Upper lobe of right lung (tissue), 1 donor: ENCODE data around the gene FGD5. TPM values are rescaled to one million over a fixed set of nuclear protein-coding genes. Genes with fewer than 3 reads are reported as not detected.

Experiments used
- ATAC-seq: fragments of 200-7000 bp; cut with Tn5 transposase; one replicate; pipeline ENCODE4 v1.9.1; 2020; ENCODE audit warnings: mild to moderate bottlenecking, moderate library complexity
- DNase-seq: peaks from one replicate; pipeline ENCODE4 v3.0.0-alpha.2; 2020
- H3K27ac ChIP-seq: fragments of 200-600 bp; one replicate; pipeline ENCODE4 v1.8.0; 2022
- H3K27me3 ChIP-seq: fragments of 200-600 bp; one replicate; pipeline ENCODE4 v1.8.0; 2022; ENCODE audit warnings: mild to moderate bottlenecking
- H3K36me3 ChIP-seq: fragments of 200-600 bp; one replicate; pipeline ENCODE4 v1.8.0; 2022
- H3K4me1 ChIP-seq: fragments of 200-600 bp; one replicate; pipeline ENCODE4 v1.8.0; 2022
- H3K4me3 ChIP-seq: fragments of 200-600 bp; one replicate; pipeline ENCODE4 v1.8.0; 2022; ENCODE audit warnings: mild to moderate bottlenecking
- H3K9me3 ChIP-seq: fragments of 200-600 bp; one replicate; pipeline ENCODE4 v1.8.0; 2022
- intact Hi-C: fragments of 100-400 bp; cut with DNase I; formaldehyde crosslinking; loops from one replicate; pipeline ENCODE4 v1.11.0; 2022
- total RNA-seq: library from RNA; stranded (reverse); fragmentation: NEBNext Ultra II Directional; extraction: Animal tissue kit (Norgen Biotek cat#: 25700); gene quantifications from one replicate; pipeline ENCODE4 v1.2.1, GENCODE V29; 2021
- TF ChIP-seq, protein P1 (sequence below): fragments of 200-600 bp; IDR thresholded peaks from one replicate; pipeline ENCODE4 v1.8.0; 2022; ENCODE audit warnings: antibody characterized with exemption
- donor health status: DM: no; HTN: yes; CAD: no; lungs with severe emphysema.

FGD5 gene
- total RNA-seq, 1 donor from 2014 or later = 84.2 TPM

DNA sequence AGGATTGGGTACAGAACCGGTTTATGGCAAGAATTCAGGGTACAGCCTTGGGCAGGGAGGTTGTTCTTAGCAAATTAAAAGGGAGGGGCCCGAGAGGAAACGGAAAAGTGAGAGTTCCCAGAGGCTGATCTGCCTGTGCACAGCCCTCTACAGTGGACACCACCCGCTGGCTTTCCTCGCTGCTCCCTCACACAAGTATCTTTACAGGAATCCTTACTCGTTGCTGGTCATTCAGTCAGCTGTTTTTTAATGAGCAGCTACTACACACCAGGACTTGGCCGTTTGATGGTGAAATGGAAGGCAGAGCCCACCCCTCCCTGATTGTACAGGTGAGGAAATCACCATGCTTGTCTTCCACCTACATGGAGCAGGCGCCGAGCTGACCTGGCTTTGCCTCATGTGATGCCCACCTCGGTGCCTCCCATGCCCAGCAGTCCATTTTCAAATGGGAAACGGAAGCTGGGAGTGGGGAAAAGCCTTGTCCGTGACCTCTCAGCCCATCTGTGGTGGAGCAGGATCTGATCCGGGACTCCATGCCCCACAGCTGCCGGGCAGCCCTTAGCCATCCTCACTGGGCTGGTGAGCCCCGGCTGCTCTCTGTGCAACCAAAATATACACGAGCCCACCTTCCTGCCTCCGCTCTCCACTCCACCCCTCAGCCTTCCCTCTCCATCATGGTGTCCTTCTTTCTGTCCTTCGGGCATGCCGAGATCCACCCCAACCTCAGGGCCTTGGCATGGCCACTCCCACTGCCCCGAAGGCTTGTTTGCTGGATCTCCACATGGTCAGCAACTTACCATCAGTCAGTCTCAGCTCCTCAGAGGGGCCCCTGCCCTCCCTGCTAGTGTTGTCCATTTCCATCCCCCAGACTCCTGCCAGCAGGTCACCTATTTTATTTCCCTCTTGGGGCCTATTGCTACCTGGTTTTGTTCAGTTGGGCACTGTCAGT lies 33.3 kb upstream of the FGD5 start:
- DNase-seq = peak; percentile 53
- no peaks in the 10 kb centered on the region for H3K9me3 ChIP-seq
- ATAC-seq = no peak
- intact Hi-C loops = no loop called here
- H3K4me3 ChIP-seq = no peak overlapping the region
- no peaks in the 10 kb centered on the region for H3K36me3 ChIP-seq
- H3K4me1 ChIP-seq = no peaks in the 10 kb centered on the region
- H3K27me3 ChIP-seq = no peaks in the 10 kb centered on the region
- TF ChIP-seq, protein P1, sequence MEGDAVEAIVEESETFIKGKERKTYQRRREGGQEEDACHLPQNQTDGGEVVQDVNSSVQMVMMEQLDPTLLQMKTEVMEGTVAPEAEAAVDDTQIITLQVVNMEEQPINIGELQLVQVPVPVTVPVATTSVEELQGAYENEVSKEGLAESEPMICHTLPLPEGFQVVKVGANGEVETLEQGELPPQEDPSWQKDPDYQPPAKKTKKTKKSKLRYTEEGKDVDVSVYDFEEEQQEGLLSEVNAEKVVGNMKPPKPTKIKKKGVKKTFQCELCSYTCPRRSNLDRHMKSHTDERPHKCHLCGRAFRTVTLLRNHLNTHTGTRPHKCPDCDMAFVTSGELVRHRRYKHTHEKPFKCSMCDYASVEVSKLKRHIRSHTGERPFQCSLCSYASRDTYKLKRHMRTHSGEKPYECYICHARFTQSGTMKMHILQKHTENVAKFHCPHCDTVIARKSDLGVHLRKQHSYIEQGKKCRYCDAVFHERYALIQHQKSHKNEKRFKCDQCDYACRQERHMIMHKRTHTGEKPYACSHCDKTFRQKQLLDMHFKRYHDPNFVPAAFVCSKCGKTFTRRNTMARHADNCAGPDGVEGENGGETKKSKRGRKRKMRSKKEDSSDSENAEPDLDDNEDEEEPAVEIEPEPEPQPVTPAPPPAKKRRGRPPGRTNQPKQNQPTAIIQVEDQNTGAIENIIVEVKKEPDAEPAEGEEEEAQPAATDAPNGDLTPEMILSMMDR = no peak
- no peak overlapping the region for H3K27ac ChIP-seq

- DNase-seq = no peak
- H3K4me3 ChIP-seq = no peak overlapping the region
- intact Hi-C loops = no loop called here
- no peaks in the 10 kb centered on the region for H3K4me1 ChIP-seq
- no peaks in the 10 kb centered on the region for H3K9me3 ChIP-seq
- no peaks in the 10 kb centered on the region for H3K36me3 ChIP-seq
- peaks cover under 1% of the 10 kb centered on the region for H3K27me3 ChIP-seq
- H3K27ac ChIP-seq = no peak overlapping the region
- no peak for ATAC-seq
- TF ChIP-seq, protein P1 = no peak
Measured at GRCh38 chr3:14786369-14786768, 32.4 kb upstream of the FGD5 start.

DNA sequence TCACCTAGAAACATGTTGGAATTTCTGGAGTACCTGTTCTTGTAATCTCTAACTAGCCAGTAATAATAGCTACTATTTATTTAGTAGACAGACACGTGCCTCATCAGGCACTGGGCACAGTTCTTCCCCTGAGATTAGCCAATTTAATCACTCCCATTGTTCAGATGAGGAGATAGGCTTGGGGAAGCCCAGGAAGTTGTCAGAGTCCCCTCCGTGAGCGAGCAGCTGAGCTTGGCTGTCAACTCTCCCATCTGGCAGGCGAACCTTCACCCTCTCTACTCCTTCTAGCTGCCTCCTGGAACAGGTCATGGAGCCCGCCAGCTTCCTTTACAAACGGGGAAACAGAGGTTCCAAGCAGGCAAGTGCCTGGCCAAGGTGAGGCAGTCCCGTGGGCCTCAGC lies 31.1 kb upstream of the FGD5 start:
- intact Hi-C loops = no loop called here
- peak; percentile 11 for ATAC-seq
- TF ChIP-seq, protein P1 = no peak
- no peaks in the 10 kb centered on the region for H3K36me3 ChIP-seq
- H3K9me3 ChIP-seq = no peaks in the 10 kb centered on the region
- no peak overlapping the region for H3K4me3 ChIP-seq
- H3K4me1 ChIP-seq = peaks cover 3% of the 10 kb centered on the region
- peak; percentile 59 for DNase-seq
- H3K27me3 ChIP-seq = peaks cover 4% of the 10 kb centered on the region
- no peak overlapping the region for H3K27ac ChIP-seq

GRCh38 chr3:14788644-14789043 lies 30.1 kb upstream of the FGD5 start:
- intact Hi-C loops = no loop called here
- Histone ChIP-seq H3K9me3 (no peaks in the 10 kb centered on the region), H3K27ac (no peak overlapping the region), H3K4me1 (peaks cover 7% of the 10 kb centered on the region), H3K27me3 (peaks cover 4% of the 10 kb centered on the region), H3K4me3 (no peak overlapping the region), H3K36me3 (no peaks in the 10 kb centered on the region)
- TF ChIP-seq, protein P1 = no peak
- ATAC-seq (no peak), DNase-seq (peak; percentile 35)

GRCh38 chr3:14789221-14789620 lies 29.5 kb upstream of the FGD5 start:
- DNase-seq = no peak
- Histone ChIP-seq H3K27me3 (peaks cover 4% of the 10 kb centered on the region), H3K27ac (no peak overlapping the region), H3K4me3 (no peak overlapping the region), H3K4me1 (peaks cover 9% of the 10 kb centered on the region), H3K36me3 (no peaks in the 10 kb centered on the region), H3K9me3 (no peaks in the 10 kb centered on the region)
- TF ChIP-seq, protein P1 = no peak
- intact Hi-C loops = no loop called here
- no peak for ATAC-seq
